NCI-H146 (cell line): ENCODE results near the gene RALGAPB.

ENCODE experiments used
- DNase-seq: peaks from one replicate; lab custom pipeline; 2025; lab: John Stamatoyannopoulos, UW

Gene RALGAPB

GRCh38 chr20:38612751-38613515, 140.3 kb downstream of the RALGAPB start:
- DNase-seq: no peak

GRCh38 chr20:38615283-38615682, 142.6 kb downstream of the RALGAPB start:
- no peak for DNase-seq

DNA sequence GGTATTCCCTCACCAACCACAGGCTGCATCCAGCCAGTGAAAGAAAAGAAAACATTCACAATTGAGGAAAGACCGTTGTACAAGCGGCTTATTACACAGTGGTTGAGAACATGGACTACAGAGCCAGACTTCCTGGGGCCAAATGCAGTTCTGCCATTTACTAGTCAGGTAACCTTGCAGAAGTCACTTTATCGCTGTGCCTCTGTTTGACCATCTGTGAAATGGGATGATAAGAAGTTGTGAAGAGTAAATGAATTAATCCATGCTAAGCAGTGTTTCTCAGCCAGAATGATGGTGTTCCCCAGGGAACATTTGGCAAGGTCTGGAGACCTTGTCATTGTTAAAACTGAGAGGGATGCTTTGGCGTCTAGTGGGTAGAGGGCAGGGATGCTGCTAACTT, 143.8 kb downstream of the RALGAPB start:
- no peak for DNase-seq

DNA sequence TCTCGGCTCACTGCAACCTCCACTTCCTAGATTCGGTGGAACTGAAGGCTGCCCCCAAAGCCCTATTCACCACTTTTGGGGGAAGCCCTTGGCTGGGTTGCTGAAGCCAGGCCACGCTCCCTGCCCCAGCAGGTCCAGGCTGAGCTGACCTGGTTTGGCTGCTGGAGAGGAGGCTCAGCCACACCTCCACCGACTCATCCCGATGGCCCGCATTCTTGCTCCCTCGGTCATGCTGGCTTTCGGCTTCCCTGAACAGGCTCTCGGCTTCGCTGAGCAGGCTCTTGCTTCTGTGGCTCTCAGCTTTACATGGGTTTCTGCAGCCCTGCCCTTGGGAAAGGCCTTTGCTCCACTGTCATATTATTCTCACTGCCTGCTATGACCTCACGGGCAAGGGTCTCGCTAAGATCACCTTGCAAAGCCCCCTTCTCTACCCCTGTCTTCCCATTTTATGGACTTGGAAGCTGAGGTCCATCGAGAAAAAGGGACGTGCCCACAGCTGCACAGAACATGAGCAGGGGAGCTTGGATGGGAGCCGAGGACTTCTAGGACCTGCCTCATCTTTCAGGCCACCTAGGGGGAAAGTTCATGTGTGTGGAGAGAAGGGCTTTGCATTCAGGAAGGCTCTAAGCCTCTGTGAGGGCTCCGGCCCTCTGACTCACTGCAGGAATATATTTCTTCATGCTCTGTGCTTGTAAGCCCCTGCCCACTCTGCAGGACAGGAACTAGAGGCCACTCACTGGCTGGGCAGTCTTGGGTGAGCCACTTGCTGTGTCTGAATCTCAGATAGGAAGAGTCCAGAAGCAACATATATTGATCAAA, 144.6 kb downstream of the RALGAPB start:
- no peak for DNase-seq

- DNase-seq: no peak
Measured at GRCh38 chr20:38617830-38618196, 145.2 kb downstream of the RALGAPB start.

- peak; percentile 40 for DNase-seq
Measured at GRCh38 chr20:38620441-38620840, 147.8 kb downstream of the RALGAPB start.

DNA sequence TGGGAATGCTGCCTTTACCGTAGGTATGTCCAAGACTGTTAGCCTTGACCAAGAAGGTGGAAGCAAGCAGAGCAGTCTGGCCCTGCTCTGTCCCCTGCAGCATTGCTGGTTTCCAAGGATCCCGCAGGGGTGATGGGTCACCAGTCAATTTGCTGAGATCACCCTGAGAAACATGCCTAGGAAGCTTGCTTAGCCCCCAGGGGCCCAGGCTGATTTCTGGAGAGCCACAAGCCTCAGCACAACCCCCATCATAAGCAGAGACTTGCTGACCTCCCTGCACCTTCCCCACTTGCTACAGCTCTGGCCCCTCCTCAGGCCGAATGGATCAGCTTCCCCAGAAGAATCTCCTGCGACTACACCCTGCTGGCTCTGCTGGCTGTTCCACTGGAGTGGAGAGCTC, 150.4 kb downstream of the RALGAPB start:
- DNase-seq: no peak

GRCh38 chr20:38624084-38624483, 151.4 kb downstream of the RALGAPB start:
- DNase-seq: no peak

- no peak for DNase-seq
Measured at GRCh38 chr20:38625896-38626295, 153.3 kb downstream of the RALGAPB start.

GRCh38 chr20:38626921-38627659, 154.4 kb downstream of the RALGAPB start:
- no peak for DNase-seq
